22Rv1 (cell line): Measurements from ENCODE around the gene FBXO31.
A peak's percentile ranks its signal among the peaks of the same experiment; 100 is the strongest.

Experiments
- H3K27ac ChIP-seq: fragments of 450-650 bp; 2 replicates; pipeline ENCODE4 v1.5.1; 2017
- CTCF ChIP-seq: fragments of 450-650 bp; IDR thresholded peaks from 2 replicates; pipeline ENCODE4 v1.5.1; 2017; ENCODE audit warnings: mild to moderate bottlenecking
- ZFX ChIP-seq: fragments of 450-650 bp; IDR thresholded peaks from 2 replicates; pipeline ENCODE4 v1.6.1; 2017; ENCODE audit warnings: antibody characterized with exemption, borderline replicate concordance

The FBXO31 gene

GRCh38 chr16:87410968-87411367, 27.4 kb upstream of the FBXO31 start:
- no peak overlapping the region for H3K27ac ChIP-seq
- TF ChIP-seq CTCF: peak; percentile 35; the same call in 1 of the 2 replicates
- TF ChIP-seq ZFX: no peak

- no peak for TF ChIP-seq CTCF
- TF ChIP-seq ZFX: no peak
- H3K27ac ChIP-seq: no peak overlapping the region
These were observed 27.0 kb upstream of the FBXO31 start for GRCh38 chr16:87410530-87410929.

GRCh38 chr16:87409781-87410180, 26.2 kb upstream of the FBXO31 start:
- no peak overlapping the region for H3K27ac ChIP-seq
- TF ChIP-seq ZFX (no peak), CTCF (no peak)

- no peak for TF ChIP-seq ZFX
- no peak for TF ChIP-seq CTCF
These were observed 25.6 kb upstream of the FBXO31 start for GRCh38 chr16:87409153-87409552.

GRCh38 chr16:87407511-87408112, 24.0 kb upstream of the FBXO31 start:
- H3K27ac ChIP-seq: no peak overlapping the region
- TF ChIP-seq CTCF (no peak), ZFX (no peak)

More at GRCh38 chr16:87409153-87409552, 25.6 kb upstream of the FBXO31 start:
- H3K27ac ChIP-seq: no peak overlapping the region

- no peak overlapping the region for H3K27ac ChIP-seq
- TF ChIP-seq ZFX: no peak
- no peak for TF ChIP-seq CTCF
These were observed 23.0 kb upstream of the FBXO31 start for GRCh38 chr16:87406495-87407088.

- no peak overlapping the region for H3K27ac ChIP-seq
- no peak for TF ChIP-seq ZFX
These were observed 21.4 kb upstream of the FBXO31 start for GRCh38 chr16:87404764-87405625.
